Naive thymus-derived CD4-positive, alpha-beta T cell (primary cell): ENCODE measurements around the gene CLEC4E. TPM values are rescaled to one million over a fixed set of nuclear protein-coding genes. Genes with fewer than 3 reads are reported as not detected.
"Not testable (repeated sequence)": the region's sequence is repeated elsewhere in the genome, so short reads cannot be mapped to it uniquely, and the experiment has no call there.

ENCODE experiments used
- ATAC-seq: fragments of 150-1000 bp; cut with Tn5 transposase; 2 replicates; pipeline ENCODE4 v1.10.0; 2021; ENCODE audit warnings: mild to moderate bottlenecking, moderate library complexity
- CTCF ChIA-PET: fragments of 350-600 bp; sonication (Branson Sonifier 250); formaldehyde crosslinking; loops from one replicate; lab custom pipeline; 2021; ENCODE audit warnings: antibody characterized with exemption; lab: Charles Lee
- POLR2A ChIA-PET: fragments of 350-600 bp; sonication (Branson Sonifier 250); formaldehyde crosslinking; loops from one replicate; lab custom pipeline; 2021; ENCODE audit warnings: antibody characterized with exemption, inconsistent platforms; lab: Charles Lee
- DNase-seq, 9 donors: peaks; one replicate each; pipeline versions ENCODE4 v3.0.0 to v3.0.0-alpha.2; 2020 to 2022; ENCODE audit warnings: mixed read lengths in 1 of 9
- H3K27ac ChIP-seq: one replicate; pipeline ENCODE4 v1.7.0; 2013; ENCODE audit warnings: mild to moderate bottlenecking, low read depth, low read length, moderate library complexity
- H3K27me3 ChIP-seq, 2 donors: one replicate each; pipeline ENCODE4 v1.7.0; 2013; ENCODE audit warnings: low read length in 2 of 2, mild to moderate bottlenecking in 2 of 2, moderate library complexity in 2 of 2; ENCODE audit not compliant: control insufficient read depth in 2 of 2, insufficient read depth in 2 of 2
- H3K36me3 ChIP-seq, 3 experiments: 1 replicate in 2 of 3; 2 replicates in 1 of 3; pipeline ENCODE4 v1.7.0; 2013; ENCODE audit warnings: low read length in 3 of 3, mild to moderate bottlenecking in 3 of 3, moderate library complexity in 1 of 3; ENCODE audit not compliant: insufficient read depth in 3 of 3, control insufficient read depth in 2 of 3
- H3K4me1 ChIP-seq, 2 donors: one replicate each; pipeline ENCODE4 v1.7.0; 2013; ENCODE audit warnings: low read length in 2 of 2, mild to moderate bottlenecking in 2 of 2, moderate library complexity in 1 of 2; ENCODE audit not compliant: control insufficient read depth in 2 of 2, insufficient read depth in 2 of 2
- H3K4me3 ChIP-seq: 2 replicates; pipeline ENCODE4 v1.7.0; 2013; ENCODE audit warnings: mild to moderate bottlenecking, low read length
- H3K9me3 ChIP-seq, 3 experiments: 1 replicate in 2 of 3; 2 replicates in 1 of 3; pipeline ENCODE4 v1.7.0; 2013; ENCODE audit warnings: low read length in 3 of 3; ENCODE audit not compliant: control insufficient read depth in 2 of 3
- H3K27ac Mint-ChIP-seq, 9 donors: one replicate each; pipeline ENCODE4 v1.8.0; 2020 to 2022; ENCODE audit warnings: mixed read lengths in 9 of 9, mild to moderate bottlenecking in 8 of 9, moderate library complexity in 5 of 9, inconsistent platforms in 2 of 9
- H3K27me3 Mint-ChIP-seq, 5 donors: one replicate each; pipeline ENCODE4 v1.8.0; 2021 to 2022; ENCODE audit warnings: mixed read lengths in 5 of 5, mild to moderate bottlenecking in 1 of 5
- H3K36me3 Mint-ChIP-seq, 5 donors: one replicate each; pipeline ENCODE4 v1.8.0; 2020 to 2022; ENCODE audit warnings: mixed read lengths in 5 of 5, mild to moderate bottlenecking in 3 of 5, inconsistent platforms in 1 of 5
- H3K4me1 Mint-ChIP-seq, 7 donors: one replicate each; pipeline ENCODE4 v1.8.0; 2020 to 2022; ENCODE audit warnings: mixed read lengths in 7 of 7, mild to moderate bottlenecking in 3 of 7, inconsistent platforms in 1 of 7
- H3K4me3 Mint-ChIP-seq, 10 donors: one replicate each; pipeline ENCODE4 v1.8.0; 2020 to 2022; ENCODE audit warnings: mild to moderate bottlenecking in 10 of 10, mixed read lengths in 10 of 10, moderate library complexity in 6 of 10, inconsistent platforms in 2 of 10
- H3K9me3 Mint-ChIP-seq, 11 donors: one replicate each; pipeline ENCODE4 v1.8.0; 2020 to 2022; ENCODE audit warnings: mixed read lengths in 11 of 11, mild to moderate bottlenecking in 4 of 11, inconsistent platforms in 1 of 11, moderate library complexity in 1 of 11
- intact Hi-C, 2 donors: fragments of 100-400 bp; cut with micrococcal nuclease; formaldehyde crosslinking; loops; one replicate each; pipeline ENCODE4 v1.15.1; 2023
- polyA plus RNA-seq, 2 donors: library from polyadenylated mRNA; unstranded; fragments of 300-500 nt; fragmentation: Illumina TruSeq; gene quantifications; one replicate each; pipeline ENCODE4 v1.2.3, GENCODE V29; 2021
- total RNA-seq, 6 experiments: library from RNA in 5 of 6; stranded (reverse) in 5 of 6; gene quantifications; 1 replicate in 5 of 6; 2 replicates in 1 of 6; pipeline ENCODE4 v1.2.3 and lab custom pipeline; 2021 to 2026

Gene CLEC4E
- total and polyA plus RNA-seq, 7 experiments from 2014 or later: 5.4 to 19.2 TPM; not detected in 5

- Mint-ChIP-seq H3K4me1 (no peaks in the 10 kb centered on the region), H3K36me3 (no peaks in the 10 kb centered on the region), H3K27ac (no peak overlapping the region), H3K4me3 (no peak overlapping the region), H3K27me3 (peaks cover 0 to 43% (median 10%) of the 10 kb centered on the region in 5 donors), H3K9me3 (no peaks in the 10 kb centered on the region)
- DNase-seq: no peak
- Histone ChIP-seq H3K36me3 (no peaks in the 10 kb centered on the region), H3K27ac (no peak overlapping the region), H3K4me1 (no peaks in the 10 kb centered on the region), H3K27me3 (no peaks in the 10 kb centered on the region), H3K9me3 (no peaks in the 10 kb centered on the region), H3K4me3 (no peak overlapping the region)
- ATAC-seq: no peak
- POLR2A ChIA-PET: no interaction called here
- intact Hi-C loops: no loop called here
- CTCF ChIA-PET: no interaction called here
Measured at GRCh38 chr12:8507596-8507995, 33.1 kb downstream of the CLEC4E start.

GRCh38 chr12:8504351-8504750 lies 36.4 kb downstream of the CLEC4E start:
- H3K27ac ChIP-seq: no peak overlapping the region
- intact Hi-C loops: no loop called here
- no peak overlapping the region for H3K4me3 Mint-ChIP-seq
- ChIA-PET CTCF (no interaction called here), POLR2A (no interaction called here)
- no peaks in the 10 kb centered on the region for H3K36me3 ChIP-seq
- H3K4me1 Mint-ChIP-seq: peaks cover 4 to 11% (median 8%) of the 10 kb centered on the region in 7 donors
- H3K27ac Mint-ChIP-seq: no peak overlapping the region
- ATAC-seq (no peak), DNase-seq (no peak)
- H3K4me3 ChIP-seq: no peak overlapping the region
- peaks cover under 1 to 38% (median 9%) of the 10 kb centered on the region in 5 donors for H3K27me3 Mint-ChIP-seq
- no peaks in the 10 kb centered on the region for H3K36me3 Mint-ChIP-seq
- no peaks in the 10 kb centered on the region for H3K9me3 ChIP-seq
- H3K27me3 ChIP-seq: peaks cover 0 to 3% of the 10 kb centered on the region in 2 donors
- H3K4me1 ChIP-seq: no peaks in the 10 kb centered on the region
- no peaks in the 10 kb centered on the region for H3K9me3 Mint-ChIP-seq

GRCh38 chr12:8501720-8502119 lies 39.0 kb downstream of the CLEC4E start:
- DNase-seq: no peak
- no peak overlapping the region for H3K27ac Mint-ChIP-seq

GRCh38 chr12:8499616-8500015 lies 41.1 kb downstream of the CLEC4E start:
- CTCF ChIA-PET: no interaction called here
- H3K9me3 Mint-ChIP-seq: peaks cover 0 to 4% (median 0%) of the 10 kb centered on the region in 11 donors
- no peak overlapping the region for H3K27ac Mint-ChIP-seq
- peaks cover 0 to 49% (median 8%) of the 10 kb centered on the region in 5 donors for H3K27me3 Mint-ChIP-seq
- Histone ChIP-seq H3K27ac (no peak overlapping the region), H3K27me3 (peaks cover 0 to 3% of the 10 kb centered on the region in 2 donors), H3K4me1 (no peaks in the 10 kb centered on the region), H3K9me3 (no peaks in the 10 kb centered on the region), H3K4me3 (no peak overlapping the region), H3K36me3 (no peaks in the 10 kb centered on the region)
- ATAC-seq (no peak), DNase-seq (no peak)
- POLR2A ChIA-PET: no interaction called here
- intact Hi-C loops: no loop called here
- no peak overlapping the region for H3K4me3 Mint-ChIP-seq
- no peaks in the 10 kb centered on the region for H3K36me3 Mint-ChIP-seq
- H3K4me1 Mint-ChIP-seq: peaks cover 4 to 11% (median 9%) of the 10 kb centered on the region in 7 donors

More at GRCh38 chr12:8501720-8502119, 39.0 kb downstream of the CLEC4E start:
- no peaks in the 10 kb centered on the region for H3K4me1 ChIP-seq
- no peaks in the 10 kb centered on the region for H3K36me3 ChIP-seq
- H3K4me3 Mint-ChIP-seq: no peak overlapping the region
- H3K4me3 ChIP-seq: no peak overlapping the region
- H3K9me3 Mint-ChIP-seq: peaks cover 0 to 1% (median 0%) of the 10 kb centered on the region in 11 donors
- H3K27ac ChIP-seq: no peak overlapping the region
- no peaks in the 10 kb centered on the region for H3K36me3 Mint-ChIP-seq
- H3K27me3 Mint-ChIP-seq: peaks cover 0 to 46% (median 8%) of the 10 kb centered on the region in 5 donors
- no peaks in the 10 kb centered on the region for H3K9me3 ChIP-seq
- peaks cover 0 to 3% of the 10 kb centered on the region in 2 donors for H3K27me3 ChIP-seq
- H3K4me1 Mint-ChIP-seq: peaks cover 4 to 11% (median 8%) of the 10 kb centered on the region in 7 donors
- no peak for ATAC-seq
- ChIA-PET CTCF (no interaction called here), POLR2A (interaction anchor here (0.6 to 1.0 kb wide), 3 partner anchors 9 to 67 kb away, joined by 3 to 4 read pairs (median 3); no protein-coding TSS in a partner anchor)
- intact Hi-C loops: no loop called here

GRCh38 chr12:8496074-8496473 lies 44.6 kb downstream of the CLEC4E start:
- H3K9me3 ChIP-seq, CTCF ChIA-PET, H3K36me3 Mint-ChIP-seq, ATAC-seq, POLR2A ChIA-PET, H3K27me3 ChIP-seq, H3K4me3 Mint-ChIP-seq, H3K4me3 ChIP-seq, H3K36me3 ChIP-seq, H3K27ac ChIP-seq, H3K9me3 Mint-ChIP-seq, DNase-seq, intact Hi-C loops, H3K27ac Mint-ChIP-seq: not testable (repeated sequence)
- peaks cover 0 to 16% of the 10 kb centered on the region in 2 donors for H3K4me1 ChIP-seq
- Mint-ChIP-seq H3K27me3 (peaks cover 0 to 51% (median 8%) of the 10 kb centered on the region in 5 donors), H3K4me1 (peaks cover 5 to 24% (median 11%) of the 10 kb centered on the region in 7 donors)

GRCh38 chr12:8495671-8496070 lies 45.0 kb downstream of the CLEC4E start:
- POLR2A ChIA-PET: not testable (repeated sequence)

GRCh38 chr12:8493084-8493483 lies 47.6 kb downstream of the CLEC4E start:
- H3K36me3 ChIP-seq: no peaks in the 10 kb centered on the region
- DNase-seq: peak in 5 of 9 donors; percentile 16 to 47 (median 41)
- peak overlapping the region in 2 of 10 donors; percentile 20 to 48 for H3K4me3 Mint-ChIP-seq
- peak overlapping the region in 7 of 9 donors; percentile 0 to 62 (median 14) for H3K27ac Mint-ChIP-seq
- H3K9me3 Mint-ChIP-seq: peaks cover 0 to 3% (median 0%) of the 10 kb centered on the region in 11 donors
- peak; percentile 93 for ATAC-seq
- ChIA-PET POLR2A (no interaction called here), CTCF (no interaction called here)
- peaks cover 3 to 24% (median 11%) of the 10 kb centered on the region in 7 donors for H3K4me1 Mint-ChIP-seq
- intact Hi-C loops: no loop called here
- H3K9me3 ChIP-seq: no peaks in the 10 kb centered on the region
- peaks cover 0 to 16% of the 10 kb centered on the region in 2 donors for H3K4me1 ChIP-seq
- H3K27me3 ChIP-seq: no peaks in the 10 kb centered on the region
- H3K27me3 Mint-ChIP-seq: peaks cover 0 to 45% (median 0%) of the 10 kb centered on the region in 5 donors
- H3K4me3 ChIP-seq: no peak overlapping the region
- H3K27ac ChIP-seq: no peak overlapping the region
- peaks cover 0 to 3% (median 0%) of the 10 kb centered on the region in 5 donors for H3K36me3 Mint-ChIP-seq

More at GRCh38 chr12:8495671-8496070, 45.0 kb downstream of the CLEC4E start:
- CTCF ChIA-PET, ATAC-seq, intact Hi-C loops, H3K27ac ChIP-seq, H3K4me3 Mint-ChIP-seq, H3K27ac Mint-ChIP-seq, H3K36me3 ChIP-seq, H3K4me3 ChIP-seq, H3K27me3 ChIP-seq, H3K9me3 ChIP-seq, H3K36me3 Mint-ChIP-seq, H3K9me3 Mint-ChIP-seq, DNase-seq: not testable (repeated sequence)
- H3K4me1 Mint-ChIP-seq: peaks cover 5 to 24% (median 11%) of the 10 kb centered on the region in 7 donors
- peaks cover 0 to 51% (median 8%) of the 10 kb centered on the region in 5 donors for H3K27me3 Mint-ChIP-seq
- peaks cover 0 to 16% of the 10 kb centered on the region in 2 donors for H3K4me1 ChIP-seq
